Mesothelial cell of epicardium (in vitro differentiated cells): ENCODE results near the gene LYPD6. TPM values are rescaled to one million over a fixed set of nuclear protein-coding genes. Genes with fewer than 3 reads are reported as not detected.
A peak's percentile ranks its signal among the peaks of the same experiment; 100 is the strongest.

ENCODE experiments used
- DNase-seq, 2 experiments: peaks; one replicate each; pipeline ENCODE4 v3.0.0; 2021; ENCODE audit warnings: low spot score in 2 of 2; ENCODE audit not compliant: unreplicated experiment in 2 of 2
- H3K27ac Mint-ChIP-seq: 2 replicates; pipeline ENCODE4 v1.8.0; 2021; ENCODE audit warnings: mixed read lengths
- H3K27me3 Mint-ChIP-seq: 2 replicates; pipeline ENCODE4 v1.8.0; 2021; ENCODE audit warnings: low read depth, mixed read lengths
- H3K36me3 Mint-ChIP-seq: 2 replicates; pipeline ENCODE4 v1.8.0; 2021; ENCODE audit warnings: mixed read lengths
- H3K4me1 Mint-ChIP-seq: 2 replicates; pipeline ENCODE4 v1.8.0; 2021; ENCODE audit warnings: mixed read lengths
- H3K4me3 Mint-ChIP-seq: 2 replicates; pipeline ENCODE4 v1.8.0; 2021; ENCODE audit warnings: mild to moderate bottlenecking, moderate library complexity, mixed read lengths
- H3K9me3 Mint-ChIP-seq: 2 replicates; pipeline ENCODE4 v1.8.0; 2021; ENCODE audit warnings: mixed read lengths
- total RNA-seq: library from RNA; stranded (reverse); gene quantifications from 3 replicates; pipeline ENCODE4 v1.2.1, GENCODE V29; 2021
- TF ChIP-seq, protein P1 (sequence below): fragments of 200-600 bp; sonication (generic); IDR thresholded peaks from one replicate; pipeline ENCODE4 v1.5.0; 2021; ENCODE audit warnings: antibody characterized with exemption; ENCODE audit not compliant: unreplicated experiment

LYPD6 gene
- total RNA-seq, 1 donor from 2014 or later: 16.2 TPM

DNA sequence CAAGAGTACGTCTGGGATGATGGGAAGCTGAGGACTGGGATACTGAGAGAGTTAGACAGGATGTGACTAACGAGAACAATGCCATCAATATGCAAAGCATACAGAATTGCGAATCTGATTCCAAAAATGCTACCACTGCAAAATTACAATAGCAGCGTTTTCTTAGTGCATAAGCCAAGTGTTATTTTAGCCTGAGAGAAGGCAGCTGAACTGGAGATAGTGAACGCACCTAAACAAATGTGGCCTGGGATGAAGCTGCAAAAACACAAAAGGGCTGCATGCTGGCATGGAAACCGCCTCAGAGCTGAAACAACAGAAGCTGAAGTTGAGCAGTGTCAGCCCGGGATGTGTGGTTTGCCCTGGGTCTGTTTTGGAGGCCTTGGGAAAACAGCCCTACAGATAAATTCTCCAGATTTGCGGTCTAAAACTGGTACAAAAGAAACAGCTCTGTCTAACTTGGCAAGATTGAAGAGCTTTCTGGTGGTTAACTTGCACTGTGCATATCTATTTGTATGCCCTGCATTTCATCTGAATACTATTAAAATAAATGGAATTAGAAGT lies 45.5 kb downstream of the LYPD6 start:
- Mint-ChIP-seq H3K4me1 (peaks cover 15% of the 10 kb centered on the region), H3K27me3 (peaks cover 16% of the 10 kb centered on the region), H3K9me3 (no peaks in the 10 kb centered on the region), H3K4me3 (no peak overlapping the region), H3K27ac (no peak overlapping the region), H3K36me3 (peaks cover 2% of the 10 kb centered on the region)
- no peak for DNase-seq
- TF ChIP-seq, protein P1, sequence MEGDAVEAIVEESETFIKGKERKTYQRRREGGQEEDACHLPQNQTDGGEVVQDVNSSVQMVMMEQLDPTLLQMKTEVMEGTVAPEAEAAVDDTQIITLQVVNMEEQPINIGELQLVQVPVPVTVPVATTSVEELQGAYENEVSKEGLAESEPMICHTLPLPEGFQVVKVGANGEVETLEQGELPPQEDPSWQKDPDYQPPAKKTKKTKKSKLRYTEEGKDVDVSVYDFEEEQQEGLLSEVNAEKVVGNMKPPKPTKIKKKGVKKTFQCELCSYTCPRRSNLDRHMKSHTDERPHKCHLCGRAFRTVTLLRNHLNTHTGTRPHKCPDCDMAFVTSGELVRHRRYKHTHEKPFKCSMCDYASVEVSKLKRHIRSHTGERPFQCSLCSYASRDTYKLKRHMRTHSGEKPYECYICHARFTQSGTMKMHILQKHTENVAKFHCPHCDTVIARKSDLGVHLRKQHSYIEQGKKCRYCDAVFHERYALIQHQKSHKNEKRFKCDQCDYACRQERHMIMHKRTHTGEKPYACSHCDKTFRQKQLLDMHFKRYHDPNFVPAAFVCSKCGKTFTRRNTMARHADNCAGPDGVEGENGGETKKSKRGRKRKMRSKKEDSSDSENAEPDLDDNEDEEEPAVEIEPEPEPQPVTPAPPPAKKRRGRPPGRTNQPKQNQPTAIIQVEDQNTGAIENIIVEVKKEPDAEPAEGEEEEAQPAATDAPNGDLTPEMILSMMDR: no peak

DNA sequence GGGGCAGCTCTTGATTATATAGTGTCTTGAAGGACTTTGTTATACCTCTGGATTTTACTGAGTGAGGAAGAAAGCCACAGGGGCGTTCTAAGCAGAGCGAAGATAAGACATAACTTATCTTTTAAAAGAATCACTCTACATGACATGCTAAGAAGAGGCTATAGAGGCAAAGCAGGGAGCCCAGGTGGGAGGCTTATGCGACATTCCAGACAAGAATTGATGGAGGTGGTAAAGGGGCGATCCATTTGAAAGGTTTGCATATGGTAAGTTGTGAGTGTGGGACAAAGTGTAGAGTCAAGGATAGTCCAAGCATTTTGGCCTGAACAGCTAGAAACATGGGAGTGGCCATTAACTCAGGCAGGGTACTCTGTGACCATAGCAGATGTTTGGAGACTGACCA lies 49.8 kb downstream of the LYPD6 start:
- H3K4me3 Mint-ChIP-seq: no peak overlapping the region
- H3K27ac Mint-ChIP-seq: no peak overlapping the region
- TF ChIP-seq, protein P1: no peak
- H3K36me3 Mint-ChIP-seq: peaks cover 1% of the 10 kb centered on the region
- H3K27me3 Mint-ChIP-seq: peaks cover 2% of the 10 kb centered on the region
- DNase-seq: no peak
- H3K9me3 Mint-ChIP-seq: no peaks in the 10 kb centered on the region
- peaks cover 15% of the 10 kb centered on the region for H3K4me1 Mint-ChIP-seq

DNA sequence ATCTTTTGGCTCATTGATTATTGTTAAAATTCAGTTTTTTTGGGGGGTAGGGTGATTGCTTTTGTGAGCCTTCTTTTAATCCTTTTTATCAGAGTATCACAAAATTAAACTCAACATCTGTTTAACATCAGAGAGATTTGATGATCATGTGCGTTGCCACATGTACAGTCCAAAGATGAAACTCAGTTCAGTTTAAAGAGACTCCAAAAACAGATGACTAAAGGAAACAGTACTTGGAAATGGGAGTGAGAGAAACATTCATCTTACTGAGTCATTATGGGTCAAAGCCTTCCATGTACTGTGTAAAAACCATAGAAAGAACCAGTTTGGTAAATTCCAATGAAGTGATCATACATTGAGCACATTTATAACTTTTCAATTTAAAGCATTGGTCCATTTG lies 53.0 kb downstream of the LYPD6 start:
- H3K27me3 Mint-ChIP-seq: peaks cover 2% of the 10 kb centered on the region
- H3K4me3 Mint-ChIP-seq: no peak overlapping the region
- no peak for DNase-seq
- peaks cover 1% of the 10 kb centered on the region for H3K36me3 Mint-ChIP-seq
- H3K4me1 Mint-ChIP-seq: peaks cover 18% of the 10 kb centered on the region
- H3K9me3 Mint-ChIP-seq: no peaks in the 10 kb centered on the region
- TF ChIP-seq, protein P1: no peak
- H3K27ac Mint-ChIP-seq: peak overlapping the region; percentile 9

DNA sequence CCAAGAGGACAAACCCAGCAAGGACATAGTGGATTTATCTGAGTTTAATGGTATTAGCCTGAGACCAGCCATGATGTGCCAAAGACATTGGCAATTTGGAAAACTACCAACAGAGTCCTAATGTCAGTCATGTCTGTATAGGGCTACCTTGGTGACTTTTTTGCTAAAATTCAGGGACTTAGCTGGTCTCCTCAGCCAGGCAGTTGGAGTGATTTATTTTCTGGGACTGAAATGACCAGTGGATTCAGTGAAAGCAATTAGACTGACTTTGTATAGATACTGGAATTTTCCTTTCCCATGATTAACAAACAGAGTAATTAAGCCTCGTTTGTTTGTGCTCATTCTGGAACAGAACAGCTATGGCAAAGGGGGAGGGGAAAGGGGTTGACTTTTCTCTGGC lies 55.0 kb downstream of the LYPD6 start:
- H3K4me1 Mint-ChIP-seq: peaks cover 32% of the 10 kb centered on the region
- no peak overlapping the region for H3K4me3 Mint-ChIP-seq
- no peaks in the 10 kb centered on the region for H3K27me3 Mint-ChIP-seq
- H3K27ac Mint-ChIP-seq: no peak overlapping the region
- DNase-seq: no peak
- no peaks in the 10 kb centered on the region for H3K9me3 Mint-ChIP-seq
- H3K36me3 Mint-ChIP-seq: peaks cover 1% of the 10 kb centered on the region
- TF ChIP-seq, protein P1: no peak

DNA sequence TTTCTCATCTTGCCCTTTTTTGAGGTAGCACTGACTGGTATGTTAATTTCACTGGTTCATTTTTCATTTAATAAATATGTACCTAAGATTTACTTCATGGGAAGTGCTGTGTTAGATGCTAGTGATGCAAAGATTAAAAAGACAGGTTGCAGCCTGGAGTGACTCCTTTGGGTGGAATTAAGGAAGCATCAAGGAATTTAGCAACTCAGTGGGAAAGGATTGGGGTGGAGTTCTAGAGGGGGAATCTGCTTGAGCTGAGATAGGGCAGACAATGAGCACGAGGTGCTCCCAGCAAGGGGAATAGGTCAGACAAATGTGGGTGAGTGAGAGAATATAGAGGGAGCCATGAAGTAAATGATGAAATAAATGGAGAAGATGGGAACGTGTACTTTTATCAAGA lies 57.0 kb downstream of the LYPD6 start:
- no peak for DNase-seq
- Mint-ChIP-seq H3K36me3 (peaks cover 3% of the 10 kb centered on the region), H3K4me1 (peaks cover 32% of the 10 kb centered on the region), H3K27me3 (no peaks in the 10 kb centered on the region), H3K9me3 (peaks cover 3% of the 10 kb centered on the region), H3K4me3 (no peak overlapping the region), H3K27ac (no peak overlapping the region)
- TF ChIP-seq, protein P1: no peak
